ENCODE data around the gene C4B. TPM values are rescaled to one million over a fixed set of nuclear protein-coding genes. Genes with fewer than 3 reads are reported as not detected.

C4B gene
- total and polyA plus RNA-seq, 9 of the 15 experiments (the other 6 are each of a cell fraction or from before 2014, with no cell fraction given): 0.32 to 8.8 (median 5.4) TPM

DNA sequence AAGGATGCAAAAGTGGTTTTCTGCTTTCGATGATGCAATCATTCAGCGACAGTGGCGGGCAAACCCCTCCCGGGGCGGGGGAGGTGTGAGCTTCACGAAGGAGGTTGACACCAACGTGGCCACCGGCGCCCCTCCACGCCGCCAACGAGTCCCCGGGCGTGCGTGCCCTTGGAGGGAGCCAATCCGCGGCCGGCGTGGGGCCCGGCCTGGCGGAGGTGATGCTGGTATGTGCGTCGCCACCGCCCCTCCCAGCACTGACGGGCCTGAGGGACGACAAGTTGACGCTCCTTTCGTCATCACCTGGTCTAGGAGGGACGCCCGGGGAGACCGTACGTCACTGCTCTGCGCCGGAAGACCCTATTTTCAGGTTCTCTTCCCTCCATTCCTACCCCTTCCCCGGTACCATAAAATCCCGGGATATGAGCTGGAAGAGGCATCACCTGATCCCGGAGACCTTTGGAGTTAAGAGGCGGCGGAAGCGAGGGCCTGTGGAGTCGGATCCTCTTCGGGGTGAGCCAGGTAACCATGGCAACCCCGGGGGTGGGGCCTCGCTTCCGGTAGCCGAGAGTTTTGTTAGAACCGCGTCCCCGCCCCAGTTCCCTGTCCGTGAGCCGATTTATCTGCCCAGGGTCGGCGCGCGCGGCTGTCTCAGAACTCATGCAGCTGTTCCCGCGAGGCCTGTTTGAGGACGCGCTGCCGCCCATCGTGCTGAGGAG, 42.4 kb upstream of the C4B start, which contains the start of gene DXO (continued):
- peak; percentile 70 for TF ChIP-seq MXI1 (IDR thresholded peaks at IDR 0.05; ENCODE audit: low read depth, low read length)
- TF ChIP-seq, protein P1, sequence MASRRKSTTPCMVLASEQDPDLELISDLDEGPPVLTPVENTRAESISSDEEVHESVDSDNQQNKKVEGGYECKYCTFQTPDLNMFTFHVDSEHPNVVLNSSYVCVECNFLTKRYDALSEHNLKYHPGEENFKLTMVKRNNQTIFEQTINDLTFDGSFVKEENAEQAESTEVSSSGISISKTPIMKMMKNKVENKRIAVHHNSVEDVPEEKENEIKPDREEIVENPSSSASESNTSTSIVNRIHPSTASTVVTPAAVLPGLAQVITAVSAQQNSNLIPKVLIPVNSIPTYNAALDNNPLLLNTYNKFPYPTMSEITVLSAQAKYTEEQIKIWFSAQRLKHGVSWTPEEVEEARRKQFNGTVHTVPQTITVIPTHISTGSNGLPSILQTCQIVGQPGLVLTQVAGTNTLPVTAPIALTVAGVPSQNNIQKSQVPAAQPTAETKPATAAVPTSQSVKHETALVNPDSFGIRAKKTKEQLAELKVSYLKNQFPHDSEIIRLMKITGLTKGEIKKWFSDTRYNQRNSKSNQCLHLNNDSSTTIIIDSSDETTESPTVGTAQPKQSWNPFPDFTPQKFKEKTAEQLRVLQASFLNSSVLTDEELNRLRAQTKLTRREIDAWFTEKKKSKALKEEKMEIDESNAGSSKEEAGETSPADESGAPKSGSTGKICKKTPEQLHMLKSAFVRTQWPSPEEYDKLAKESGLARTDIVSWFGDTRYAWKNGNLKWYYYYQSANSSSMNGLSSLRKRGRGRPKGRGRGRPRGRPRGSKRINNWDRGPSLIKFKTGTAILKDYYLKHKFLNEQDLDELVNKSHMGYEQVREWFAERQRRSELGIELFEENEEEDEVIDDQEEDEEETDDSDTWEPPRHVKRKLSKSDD (conservative IDR thresholded peaks at IDR 0.05; ENCODE audit: low read length): 0 out of 2 replicates have a peak, but pooled peaks have one; percentile 20
- TF ChIP-seq ZZZ3 (IDR thresholded peaks at IDR 0.05): peak; percentile 65; the same call in 1 of the 2 replicates
- TF ChIP-seq TEAD1 (CRISPR knock-in tag; IDR thresholded peaks at IDR 0.05): peak; percentile 91 to 99
- TF ChIP-seq TRIM28 (IDR thresholded peaks at IDR 0.05): peak; percentile 63; the same call in 1 of the 2 replicates
- TF ChIP-seq, protein P2, sequence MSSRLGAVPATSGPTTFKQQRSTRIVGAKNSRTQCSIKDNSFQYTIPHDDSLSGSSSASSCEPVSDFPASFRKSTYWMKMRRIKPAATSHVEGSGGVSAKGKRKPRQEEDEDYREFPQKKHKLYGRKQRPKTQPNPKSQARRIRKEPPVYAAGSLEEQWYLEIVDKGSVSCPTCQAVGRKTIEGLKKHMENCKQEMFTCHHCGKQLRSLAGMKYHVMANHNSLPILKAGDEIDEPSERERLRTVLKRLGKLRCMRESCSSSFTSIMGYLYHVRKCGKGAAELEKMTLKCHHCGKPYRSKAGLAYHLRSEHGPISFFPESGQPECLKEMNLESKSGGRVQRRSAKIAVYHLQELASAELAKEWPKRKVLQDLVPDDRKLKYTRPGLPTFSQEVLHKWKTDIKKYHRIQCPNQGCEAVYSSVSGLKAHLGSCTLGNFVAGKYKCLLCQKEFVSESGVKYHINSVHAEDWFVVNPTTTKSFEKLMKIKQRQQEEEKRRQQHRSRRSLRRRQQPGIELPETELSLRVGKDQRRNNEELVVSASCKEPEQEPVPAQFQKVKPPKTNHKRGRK (tag; IDR thresholded peaks at IDR 0.05): no peak
- TF ChIP-seq ZNF431 (CRISPR knock-in tag; IDR thresholded peaks at IDR 0.05): 0 out of 2 replicates have a peak, but pooled peaks have one; percentile 37
- peak; percentile 77 for TF ChIP-seq TAF1 (IDR thresholded peaks at IDR 0.05; ENCODE audit: control insufficient read depth, extremely low read depth, insufficient read depth, low read length, severe bottlenecking)
- TF ChIP-seq ZNF583 (CRISPR knock-in tag; IDR thresholded peaks at IDR 0.05): peak; percentile 18
- peak; percentile 97 for TF ChIP-seq PHF20 (IDR thresholded peaks at IDR 0.05; ENCODE audit: partially characterized antibody)
- peak; percentile 100 for TF ChIP-seq NBN (IDR thresholded peaks at IDR 0.05; ENCODE audit: low read depth)
- TF ChIP-seq HNRNPLL (IDR thresholded peaks at IDR 0.05; ENCODE audit: low read depth, low read length, poor library complexity, severe bottlenecking): peak; percentile 72
- TF ChIP-seq, protein P3, sequence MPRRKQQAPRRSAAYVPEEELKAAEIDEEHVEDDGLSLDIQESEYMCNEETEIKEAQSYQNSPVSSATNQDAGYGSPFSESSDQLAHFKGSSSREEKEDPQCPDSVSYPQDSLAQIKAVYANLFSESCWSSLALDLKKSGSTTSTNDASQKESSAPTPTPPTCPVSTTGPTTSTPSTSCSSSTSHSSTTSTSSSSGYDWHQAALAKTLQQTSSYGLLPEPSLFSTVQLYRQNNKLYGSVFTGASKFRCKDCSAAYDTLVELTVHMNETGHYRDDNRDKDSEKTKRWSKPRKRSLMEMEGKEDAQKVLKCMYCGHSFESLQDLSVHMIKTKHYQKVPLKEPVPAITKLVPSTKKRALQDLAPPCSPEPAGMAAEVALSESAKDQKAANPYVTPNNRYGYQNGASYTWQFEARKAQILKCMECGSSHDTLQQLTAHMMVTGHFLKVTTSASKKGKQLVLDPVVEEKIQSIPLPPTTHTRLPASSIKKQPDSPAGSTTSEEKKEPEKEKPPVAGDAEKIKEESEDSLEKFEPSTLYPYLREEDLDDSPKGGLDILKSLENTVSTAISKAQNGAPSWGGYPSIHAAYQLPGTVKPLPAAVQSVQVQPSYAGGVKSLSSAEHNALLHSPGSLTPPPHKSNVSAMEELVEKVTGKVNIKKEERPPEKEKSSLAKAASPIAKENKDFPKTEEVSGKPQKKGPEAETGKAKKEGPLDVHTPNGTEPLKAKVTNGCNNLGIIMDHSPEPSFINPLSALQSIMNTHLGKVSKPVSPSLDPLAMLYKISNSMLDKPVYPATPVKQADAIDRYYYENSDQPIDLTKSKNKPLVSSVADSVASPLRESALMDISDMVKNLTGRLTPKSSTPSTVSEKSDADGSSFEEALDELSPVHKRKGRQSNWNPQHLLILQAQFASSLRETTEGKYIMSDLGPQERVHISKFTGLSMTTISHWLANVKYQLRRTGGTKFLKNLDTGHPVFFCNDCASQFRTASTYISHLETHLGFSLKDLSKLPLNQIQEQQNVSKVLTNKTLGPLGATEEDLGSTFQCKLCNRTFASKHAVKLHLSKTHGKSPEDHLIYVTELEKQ (CRISPR knock-in tag; IDR thresholded peaks at IDR 0.05): 0 out of 2 replicates have a peak, but pooled peaks have one; percentile 61
- TF ChIP-seq ZNF121 (CRISPR knock-in tag; conservative IDR thresholded peaks at IDR 0.05): no peak

All from K562 (cell line).